K562 (cell line): ENCODE results near the gene LRRC25. TPM values are rescaled to one million over a fixed set of nuclear protein-coding genes. Genes with fewer than 3 reads are reported as not detected.

ENCODE experiments used
- ATAC-seq: fragments of 200-7000 bp; cut with Tn5 transposase; 3 replicates; pipeline ENCODE4 v1.9.1; 2020; ENCODE audit warnings: moderate library complexity
- BruUV-seq: library from RNA; stranded (reverse); fragments of 400-500 nt; replicated peaks from 2 replicates; lab custom pipeline; 2021; lab: Mats Ljungman, UMichigan
- CTCF ChIA-PET: fragments of 300-600 bp; formaldehyde crosslinking; extraction: SDS; loops from one replicate; lab custom pipeline; 2021; ENCODE audit warnings: low intra/inter-chr PET ratio; lab: Yijun Ruan, JAX
- POLR2A ChIA-PET: fragments of 300-600, 350-650 bp; sonication (Branson Sonifier 250); formaldehyde crosslinking; extraction: SDS; loops from one replicate; lab custom pipeline; 2021; ENCODE audit warnings: antibody characterized with exemption, inconsistent platforms; lab: Yijun Ruan, JAX
- DNase-seq, 4 experiments: peaks; one replicate each; pipeline versions ENCODE4 v3.0.0 to v3.0.0-alpha.2; 2011 to 2018; ENCODE audit warnings: low spot score in 3 of 4, mixed read lengths in 3 of 4; ENCODE audit errors: extremely low read depth in 1 of 4
- FAIRE-seq: peaks from 2 replicates; lab custom pipeline; 2011; peaks lifted over from hg19 to GRCh38; lab: Jason Lieb, UNC
- H2AFZ ChIP-seq: 2 replicates; pipeline ENCODE4 v1.6.0; 2011; ENCODE audit warnings: low read depth, low read length, control low read depth, inconsistent platforms
- H3K27ac ChIP-seq: fragments of 200-600 bp; 3 replicates; pipeline ENCODE4 v1.8.0; 2011; ENCODE audit warnings: low read depth, mild to moderate bottlenecking, control low read depth, inconsistent platforms, low read length, moderate library complexity, mixed read lengths; ENCODE audit errors: extremely low read depth
- H3K27me3 ChIP-seq, 2 experiments: fragments of 300-600 bp in 1 of 2; 2 replicates in 1 of 2; 3 replicates in 1 of 2; pipeline versions ENCODE4 v1.6.0 to v1.8.0; 2011; ENCODE audit warnings: inconsistent platforms in 2 of 2, low read length in 2 of 2, mild to moderate bottlenecking in 1 of 2, mixed read lengths in 1 of 2, moderate library complexity in 1 of 2; ENCODE audit not compliant: control insufficient read depth in 2 of 2, insufficient read depth in 2 of 2
- H3K36me3 ChIP-seq: fragments of 300-600 bp; 3 replicates; pipeline ENCODE4 v1.8.0; 2011; ENCODE audit warnings: mild to moderate bottlenecking, low read length, inconsistent platforms; ENCODE audit not compliant: control insufficient read depth, insufficient read depth
- H3K4me1 ChIP-seq, 2 experiments: fragments of 200-600 bp in 1 of 2; replicated peaks in 1 of 2; 2 replicates in 1 of 2; 3 replicates in 1 of 2; pipeline versions ENCODE4 v1.5.1 to v1.8.0; 2011; ENCODE audit warnings: inconsistent platforms in 2 of 2, low read length in 2 of 2, mild to moderate bottlenecking in 1 of 2, mixed read lengths in 1 of 2, moderate library complexity in 1 of 2; ENCODE audit not compliant: control insufficient read depth in 2 of 2, insufficient read depth in 2 of 2
- H3K4me2 ChIP-seq: 2 replicates; pipeline ENCODE4 v1.6.1; 2011; ENCODE audit warnings: low read length, control low read depth, inconsistent platforms, mixed read lengths; ENCODE audit not compliant: insufficient read depth
- H3K4me3 ChIP-seq: fragments of 200-600 bp; sonication (generic), shearing (Covaris generic); 2 replicates; pipeline ENCODE4 v1.5.1; 2016; ENCODE audit warnings: control low read depth, inconsistent platforms
- H3K79me2 ChIP-seq: fragments of 200-600 bp; 3 replicates; pipeline ENCODE4 v1.8.0; 2011; ENCODE audit warnings: low read length, inconsistent platforms; ENCODE audit not compliant: control insufficient read depth, insufficient read depth
- H3K9ac ChIP-seq, 2 experiments: 2 replicates each; pipeline versions ENCODE4 v1.6.0 to v1.6.1; 2011; ENCODE audit warnings: low read depth in 2 of 2, low read length in 2 of 2, control low read depth in 1 of 2, inconsistent platforms in 1 of 2, mild to moderate bottlenecking in 1 of 2, mixed read lengths in 1 of 2; ENCODE audit not compliant: insufficient read depth in 1 of 2
- H3K9me1 ChIP-seq: one replicate; pipeline ENCODE4 v1.6.0; 2011; ENCODE audit warnings: inconsistent platforms, mild to moderate bottlenecking, low read length, moderate library complexity; ENCODE audit not compliant: control insufficient read depth, insufficient read depth
- H3K9me3 ChIP-seq: replicated peaks from 2 replicates; pipeline ENCODE4 v1.5.1; 2011; ENCODE audit warnings: low read depth, low read length, inconsistent platforms; ENCODE audit not compliant: control insufficient read depth, insufficient read depth
- H4K20me1 ChIP-seq: replicated peaks from 2 replicates; pipeline ENCODE4 v1.6.1; 2011; ENCODE audit warnings: low read length, inconsistent platforms, mixed read lengths; ENCODE audit not compliant: control insufficient read depth, insufficient read depth
- ARNT ChIP-seq, 2 experiments: fragments of 450-650 bp; IDR thresholded peaks; 2 replicates each; pipeline ENCODE4 v1.6.1; 2016; ENCODE audit warnings: mild to moderate bottlenecking in 1 of 2
- EP300 ChIP-seq: IDR thresholded peaks from 2 replicates; pipeline ENCODE4 v1.6.1; 2012; ENCODE audit warnings: low read length, improper control_type of control experiment
- HOXB6 ChIP-seq: fragments of 250-450 bp; sonication (Bioruptor Pico); IDR thresholded peaks from 2 replicates; pipeline ENCODE4 v1.5.1; 2022; ENCODE audit warnings: mild to moderate bottlenecking, borderline replicate concordance
- PKNOX1 ChIP-seq: fragments of 450-650 bp; IDR thresholded peaks from 2 replicates; pipeline ENCODE4 v1.6.1; 2016
- PREB ChIP-seq: sonication (generic); formaldehyde crosslinking; IDR thresholded peaks from 2 replicates; pipeline ENCODE4 v1.8.1; 2023; ENCODE audit warnings: mild to moderate bottlenecking, missing genetic modification reagents
- RERE ChIP-seq: sonication (generic); formaldehyde crosslinking; IDR thresholded peaks from 2 replicates; pipeline ENCODE4 v1.8.0; 2023; ENCODE audit warnings: missing genetic modification reagents, mild to moderate bottlenecking, borderline replicate concordance
- SIN3A ChIP-seq, 2 experiments: fragments of 150-350 bp in 1 of 2; IDR thresholded peaks; 2 replicates each; pipeline ENCODE4 v1.6.1; 2011 to 2016; ENCODE audit warnings: borderline replicate concordance in 2 of 2, low read depth in 2 of 2, low read length in 2 of 2, mild to moderate bottlenecking in 2 of 2, moderate library complexity in 2 of 2; ENCODE audit not compliant: control insufficient read depth in 1 of 2
- SIN3B ChIP-seq: fragments of 450-650 bp; IDR thresholded peaks from 2 replicates; pipeline ENCODE4 v1.6.1; 2017; ENCODE audit warnings: low read depth, mild to moderate bottlenecking, moderate library complexity
- TCF7L2 ChIP-seq: fragments of 150-350 bp; IDR thresholded peaks from 2 replicates; pipeline ENCODE4 v1.6.1; 2016; ENCODE audit warnings: low read depth, mild to moderate bottlenecking, low read length, moderate library complexity
- ZC3H4 ChIP-seq: sonication (generic); formaldehyde crosslinking; IDR thresholded peaks from 2 replicates; pipeline ENCODE4 v1.9.0; 2021; ENCODE audit warnings: missing genetic modification reagents, borderline replicate concordance
- ZNF197 ChIP-seq: fragments of 200-800 bp; sonication (Bioruptor generic); IDR thresholded peaks from 2 replicates; pipeline ENCODE4 v1.6.1; 2016; ENCODE audit warnings: low read depth, missing genetic modification characterization, missing compliant biosample characterization
- WGBS: fragments of 100-300 bp; shearing (Covaris generic); methylation state at CpG from one replicate; pipeline ENCODE4 v1.1.6; 2016; ENCODE audit warnings: low coverage, mixed read lengths; ENCODE audit not compliant: insufficient coverage; ENCODE audit errors: missing lambda C conversion rate; 5-methylcytosine and 5-hydroxymethylcytosine counted together
- in situ Hi-C: fragments of 300-500 bp; cut with MboI; formaldehyde crosslinking; loops from 4 replicates; pipeline ENCODE4 v1.15.0; 2018; ENCODE audit warnings: inconsistent platforms, mixed read lengths
- intact Hi-C: fragments of 100-400 bp; cut with micrococcal nuclease; formaldehyde crosslinking; loops from 2 replicates; pipeline ENCODE4 v1.14.2; 2022
- polyA plus RNA-seq, 8 experiments: library from polyadenylated mRNA; depleted of rRNA in 4 of 8; stranded (reverse) in 5 of 8; unstranded in 3 of 8; fragments of >200 nt; fragmentation: Nextera tagmentation in 2 of 8; fragmentation: Illumina TruSeq in 1 of 8; extraction: Ambion mirVana in 2 of 8; extraction: Trizol in 1 of 8; gene quantifications; 2 replicates each; pipeline versions ENCODE4 v1.2.1 to v1.2.3, GENCODE V29; 2011 to 2014; ENCODE audit warnings: inconsistent platforms in 1 of 8, missing spikeins in 1 of 8
- total RNA-seq, 7 experiments: library from RNA; depleted of rRNA in 6 of 7; stranded (reverse); fragments of >200 nt in 6 of 7; fragmentation: Illumina TruSeq in 2 of 7; extraction: Trizol in 2 of 7; gene quantifications; 2 replicates each; pipeline versions ENCODE4 v1.2.1 to v1.2.3, GENCODE V29; 2011 to 2021; ENCODE audit warnings: low replicate concordance in 1 of 7

The LRRC25 gene
- total and polyA plus RNA-seq, 9 of the 15 experiments (the other 6 are each of a cell fraction or from before 2014, with no cell fraction given): 0.07 to 0.36 (median 0.10) TPM; not detected in 3

GRCh38 chr19:18386543-18387271 lies 10.7 kb downstream of the LRRC25 start:
- H4K20me1 ChIP-seq: peaks cover 19% of the 10 kb centered on the region
- intact Hi-C loops: loop anchor here (1.0 to 5.0 kb wide), 4 partner anchors 12 to 105 kb away; partner anchors contain the start of gene JUND
- H3K9me3 ChIP-seq: no peaks in the 10 kb centered on the region
- FAIRE-seq: no peak
- DNase-seq: peak in 2 of 4 experiments; percentile 43 to 63
- H3K4me2 ChIP-seq: peak overlapping the region; percentile 94
- POLR2A ChIA-PET: interaction anchor here (0.5 to 8.1 kb wide), 38 partner anchors 10 to 556 kb away, joined by 3 to 244 read pairs (median 6); partner anchors contain the start of genes IQCN, JUND, LRRC25 and LSM4
- no peaks in the 10 kb centered on the region for H3K27me3 ChIP-seq
- H3K27ac ChIP-seq: peak overlapping the region; percentile 84
- peaks cover 32% of the 10 kb centered on the region; the same call in 2 of the 3 replicates for H3K36me3 ChIP-seq
- no peak overlapping the region for H2AFZ ChIP-seq
- peaks cover 32% of the 10 kb centered on the region for H3K79me2 ChIP-seq
- TSS peak; percentile 67 for BruUV-seq
- peaks cover 23 to 49% of the 10 kb centered on the region in 2 experiments for H3K4me1 ChIP-seq
- in situ Hi-C loops: no loop called here
- H3K9ac ChIP-seq: peak overlapping the region; percentile 90 to 94
- CTCF ChIA-PET: interaction anchor here (0.5 to 1.3 kb wide), 4 partner anchors 44 to 174 kb away, joined by 3 to 4 read pairs (median 3); partner anchors contain the start of gene PGPEP1
- peak overlapping the region; percentile 89 for H3K4me3 ChIP-seq
- peak; percentile 15 for ATAC-seq
- WGBS: 5% methylated on average over 14 of the region's 14 CpGs
- no peaks in the 10 kb centered on the region for H3K9me1 ChIP-seq
- TF ChIP-seq SIN3A (IDR thresholded peaks at IDR 0.05; ENCODE audit: borderline replicate concordance in 2 of 2, control insufficient read depth in 1 of 2, low read depth in 2 of 2, low read length in 2 of 2) (peak in 1 of 2 experiments; percentile 31; a peak in 1 of 4 replicates), HOXB6 (CRISPR knock-in tag) (0 out of 2 replicates have a peak, but pooled peaks have one; percentile 18), ARNT (IDR thresholded peaks at IDR 0.05) (no peak), PKNOX1 (peak; percentile 28; the same call in 1 of the 2 replicates), ZC3H4 (peak; percentile 60; the same call in 1 of the 2 replicates), PREB (no peak), TCF7L2 (no peak), ZNF197 (CRISPR knock-in tag) (peak; percentile 36; the same call in 1 of the 2 replicates), RERE (CRISPR knock-in tag) (no peak), SIN3B (peak; percentile 38; the same call in 1 of the 2 replicates), EP300 (peak; percentile 26; the same call in 1 of the 2 replicates)
